Measurements from ENCODE around the gene BEST2.
A peak's percentile ranks its signal among the peaks of the same experiment; 100 is the strongest.

Gene BEST2

DNA sequence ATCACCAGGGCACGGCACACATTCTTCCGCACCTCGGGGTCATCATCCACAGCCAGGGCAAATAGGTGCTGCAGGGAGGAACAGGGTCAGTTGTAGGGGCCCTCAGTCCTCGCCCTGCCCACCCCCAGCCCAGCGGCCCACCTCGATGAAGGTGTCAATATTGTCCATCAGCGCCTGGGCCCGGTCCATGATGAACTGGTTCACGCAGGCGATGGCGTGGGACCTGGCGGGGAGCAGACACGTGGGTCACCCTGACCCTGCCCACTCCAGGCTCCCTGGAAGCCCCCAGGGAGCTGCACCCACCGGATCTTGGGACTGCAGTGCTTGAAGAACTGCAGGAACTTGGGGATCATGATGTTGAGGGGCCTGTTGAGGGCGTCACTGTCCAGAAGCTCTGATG is 36.5 kb upstream of the BEST2 start:
- no peak overlapping the region for H3K4me3 ChIP-seq (ENCODE audit: low read length)
- no peak for TF ChIP-seq CTCF (conservative IDR thresholded peaks at IDR 0.05; ENCODE audit: low read length)
- DNase-seq (ENCODE audit: low read depth): no peak

GRCh38 chr19:12715929-12716328 is 35.7 kb upstream of the BEST2 start:
- no peak for DNase-seq (ENCODE audit: low read depth)
- TF ChIP-seq CTCF (conservative IDR thresholded peaks at IDR 0.05; ENCODE audit: low read length): no peak
- H3K4me3 ChIP-seq (ENCODE audit: low read length): no peak overlapping the region

- no peak for TF ChIP-seq CTCF (conservative IDR thresholded peaks at IDR 0.05; ENCODE audit: low read length)
- no peak for DNase-seq (ENCODE audit: low read depth)
- peak overlapping the region; percentile 86 for H3K4me3 ChIP-seq (ENCODE audit: low read length)
These were observed 31.3 kb upstream of the BEST2 start for GRCh38 chr19:12720296-12720695.

- no peak for TF ChIP-seq CTCF (conservative IDR thresholded peaks at IDR 0.05; ENCODE audit: low read length)
- peak overlapping the region; percentile 86 for H3K4me3 ChIP-seq (ENCODE audit: low read length)
- DNase-seq (ENCODE audit: low read depth): peak; percentile 29
These were observed 30.5 kb upstream of the BEST2 start for GRCh38 chr19:12720851-12721655.

GRCh38 chr19:12721656-12722565 is 29.7 kb upstream of the BEST2 start:
- DNase-seq (ENCODE audit: low read depth): peak; percentile 70
- H3K4me3 ChIP-seq (ENCODE audit: low read length): peak overlapping the region; percentile 86
- no peak for TF ChIP-seq CTCF (conservative IDR thresholded peaks at IDR 0.05; ENCODE audit: low read length)

DNA sequence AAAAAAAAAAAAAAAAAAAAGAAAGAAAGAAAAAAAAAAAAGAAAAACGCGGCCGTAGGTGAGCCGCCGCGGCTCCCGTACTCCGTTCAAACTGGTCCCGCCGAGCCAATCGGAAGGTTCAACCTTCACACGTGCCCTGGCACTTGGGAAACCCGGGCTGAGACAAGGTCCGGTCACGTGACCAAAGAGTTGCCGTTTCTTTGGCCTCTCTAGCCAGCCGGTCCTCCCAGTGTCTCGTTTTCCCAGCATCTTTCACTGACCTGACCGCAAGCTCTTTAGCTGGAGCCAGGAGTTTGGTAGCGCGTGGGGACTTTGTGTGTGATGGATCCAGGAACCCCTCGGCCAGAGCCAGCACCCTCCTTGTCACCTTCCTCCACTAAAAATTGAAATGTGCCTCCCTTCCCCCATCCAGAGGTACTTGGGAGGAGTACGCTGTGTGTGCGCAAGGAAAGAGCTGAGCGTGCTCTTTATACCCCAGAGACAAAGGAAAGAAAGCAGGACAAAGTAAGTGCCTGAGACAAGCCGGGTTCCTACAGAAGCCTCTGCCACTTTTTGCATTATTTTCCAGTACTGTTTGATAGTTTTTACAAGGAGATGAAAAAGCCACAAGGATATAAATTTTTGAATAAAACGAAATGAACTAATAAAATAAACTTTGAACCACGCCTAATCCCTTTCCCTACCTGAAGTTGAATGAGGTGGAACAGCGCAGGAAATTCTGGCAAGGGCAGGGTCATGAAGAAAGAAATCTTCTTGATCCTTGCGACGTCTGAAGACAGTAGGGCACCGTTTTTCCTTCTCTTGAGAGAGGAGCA is 28.8 kb upstream of the BEST2 start:
- DNase-seq (ENCODE audit: low read depth): peak; percentile 99
- no peak for TF ChIP-seq CTCF (conservative IDR thresholded peaks at IDR 0.05; ENCODE audit: low read length)
- peak overlapping the region; percentile 86 for H3K4me3 ChIP-seq (ENCODE audit: low read length)

All from AG10803 (cell line).